HG02852 (cell line): ENCODE measurements around the gene PLAC8L1.

Experiments
- ATAC-seq: cut with Tn5 transposase; IDR thresholded peaks from one replicate; pipeline ENCODE4 v1.9.1; 2021; ENCODE audit warnings: mild to moderate bottlenecking, moderate library complexity; ENCODE audit not compliant: unreplicated experiment

Gene PLAC8L1

DNA sequence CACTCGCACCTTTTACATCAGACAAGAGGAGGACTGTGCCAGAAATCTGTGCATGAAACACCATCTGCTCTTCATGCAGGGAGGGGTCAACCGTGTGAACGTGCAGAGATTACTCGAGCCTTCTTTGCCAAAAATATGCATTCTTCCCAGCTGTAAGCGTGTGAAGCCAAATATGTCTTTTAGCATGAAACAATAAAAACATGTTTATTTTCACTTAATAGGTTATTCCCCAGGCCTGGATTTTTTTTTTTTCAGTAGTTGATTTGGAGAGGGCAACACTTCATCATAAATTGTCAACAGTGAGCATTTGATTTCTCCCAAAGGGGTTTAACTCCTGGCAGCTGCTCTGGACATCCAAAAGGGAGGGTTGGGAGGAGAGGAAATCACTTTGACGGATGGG is 23.8 kb downstream of the PLAC8L1 start:
- ATAC-seq = no peak

DNA sequence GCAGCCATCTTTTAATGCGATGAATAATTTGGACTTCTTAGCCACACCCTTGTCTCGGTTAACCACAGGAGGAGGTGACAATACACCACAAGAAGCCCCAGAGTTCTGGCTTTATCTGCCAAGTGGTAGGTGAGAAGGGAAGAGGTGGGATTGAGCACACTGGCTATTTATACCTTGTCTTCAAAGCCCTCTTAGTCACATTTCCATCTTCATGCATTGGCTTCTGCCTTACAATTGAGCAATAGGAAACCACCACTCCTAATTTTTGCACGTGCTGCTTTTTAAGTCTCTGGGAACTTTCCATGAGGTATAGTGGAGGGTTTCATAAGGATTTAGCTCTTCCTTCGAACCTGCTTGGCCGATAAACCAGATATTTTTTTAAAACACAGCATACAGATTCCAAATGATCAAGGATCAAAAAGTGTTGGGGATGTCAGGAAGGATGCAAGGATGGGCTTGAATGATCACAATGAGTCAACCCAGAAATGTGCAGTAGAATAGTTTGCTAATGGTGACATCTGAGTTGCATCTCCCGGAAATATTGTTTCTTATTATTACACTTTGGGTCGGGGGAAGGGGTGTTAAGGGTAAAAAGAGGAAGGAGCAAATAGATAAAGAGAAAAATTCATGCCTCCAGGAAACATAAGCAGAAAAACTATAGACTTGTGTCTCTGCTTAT is 25.5 kb downstream of the PLAC8L1 start:
- ATAC-seq = no peak

DNA sequence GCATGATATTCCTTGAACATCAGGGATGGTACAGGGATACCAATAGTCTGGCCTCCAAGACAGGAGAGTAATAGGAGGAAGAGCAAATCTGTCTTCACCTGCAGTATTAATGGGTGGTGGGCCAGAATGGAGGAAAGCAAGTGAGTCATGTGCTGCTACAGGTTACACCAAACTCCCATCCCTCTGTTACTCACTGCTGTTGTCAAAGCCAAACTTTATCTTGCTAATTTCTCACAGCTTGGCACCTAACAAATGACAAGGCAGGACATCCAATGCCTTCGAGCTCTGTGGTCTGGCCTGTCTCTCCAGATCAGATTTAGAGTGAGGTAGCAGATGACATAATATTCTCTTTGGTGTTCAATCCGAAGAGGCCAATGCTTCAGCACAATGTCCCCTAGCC is 26.8 kb downstream of the PLAC8L1 start:
- ATAC-seq = no peak

DNA sequence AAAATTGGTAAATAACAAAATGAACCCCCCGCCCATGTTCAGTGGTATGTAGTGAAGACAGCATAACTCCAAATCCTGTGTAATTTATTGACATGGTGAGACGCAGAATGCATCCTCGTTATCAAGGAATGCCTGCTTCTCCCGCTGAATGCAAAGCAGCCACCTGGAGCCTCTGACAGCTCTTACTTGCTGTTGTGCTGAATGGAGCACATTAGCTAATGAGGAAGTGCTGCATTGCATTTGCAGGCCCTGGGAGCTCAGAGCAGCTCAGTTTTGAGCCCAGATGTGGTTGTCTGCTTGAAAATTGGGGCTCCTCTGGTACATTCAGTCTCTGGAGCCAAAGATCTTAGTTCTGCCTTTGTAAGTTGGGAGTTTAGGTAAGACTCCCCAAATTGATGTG is 28.9 kb downstream of the PLAC8L1 start:
- ATAC-seq = no peak

DNA sequence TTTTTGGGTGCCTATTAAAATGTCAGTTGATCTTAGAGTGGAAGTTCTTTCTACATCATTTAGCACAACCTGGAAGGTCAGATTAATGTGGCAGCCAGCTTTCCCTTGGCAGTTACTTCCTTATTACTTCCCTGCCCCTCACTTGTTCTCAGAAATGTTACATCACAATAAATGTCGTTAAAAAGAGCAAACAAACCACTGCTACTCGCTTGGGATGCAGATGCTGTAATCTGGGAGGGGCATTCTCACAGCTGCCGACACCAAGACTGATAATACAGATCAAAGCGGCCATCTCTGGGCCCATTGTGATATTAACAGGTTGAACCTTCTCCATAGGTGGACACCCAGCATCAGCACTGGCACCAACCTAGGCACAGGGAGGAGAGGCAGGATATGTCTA is 29.3 kb downstream of the PLAC8L1 start:
- ATAC-seq = no peak

DNA sequence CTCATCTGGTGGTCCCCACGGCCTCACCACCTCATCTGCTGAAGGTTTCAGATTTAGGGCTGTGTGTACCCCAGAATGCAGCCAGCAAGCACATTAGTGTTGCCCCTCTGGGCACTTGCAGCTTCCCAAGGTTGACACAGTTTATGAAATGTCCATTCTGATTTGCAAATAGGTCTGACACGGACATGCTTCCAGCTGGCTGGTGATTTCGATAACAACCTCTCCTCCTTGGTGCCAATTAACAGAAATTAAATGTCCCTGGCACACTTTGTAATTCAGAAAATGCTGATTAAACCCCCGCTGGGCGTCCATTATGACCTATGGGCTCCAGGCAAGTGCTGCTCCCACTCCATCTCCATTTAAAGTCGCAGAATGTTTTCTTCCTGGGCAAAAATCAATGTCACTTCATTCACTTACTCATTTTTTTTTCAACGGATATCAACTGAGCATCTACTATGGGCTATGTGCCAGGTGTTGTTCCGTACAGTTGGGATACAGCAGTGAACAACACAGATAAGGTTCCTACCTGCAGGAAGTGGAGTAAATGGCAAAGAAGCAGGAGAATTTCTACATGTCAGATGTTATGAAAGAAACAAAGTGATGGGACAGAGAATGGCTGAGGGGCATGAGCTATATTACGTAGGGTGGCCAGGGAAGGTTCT is 32.0 kb downstream of the PLAC8L1 start:
- no peak for ATAC-seq

DNA sequence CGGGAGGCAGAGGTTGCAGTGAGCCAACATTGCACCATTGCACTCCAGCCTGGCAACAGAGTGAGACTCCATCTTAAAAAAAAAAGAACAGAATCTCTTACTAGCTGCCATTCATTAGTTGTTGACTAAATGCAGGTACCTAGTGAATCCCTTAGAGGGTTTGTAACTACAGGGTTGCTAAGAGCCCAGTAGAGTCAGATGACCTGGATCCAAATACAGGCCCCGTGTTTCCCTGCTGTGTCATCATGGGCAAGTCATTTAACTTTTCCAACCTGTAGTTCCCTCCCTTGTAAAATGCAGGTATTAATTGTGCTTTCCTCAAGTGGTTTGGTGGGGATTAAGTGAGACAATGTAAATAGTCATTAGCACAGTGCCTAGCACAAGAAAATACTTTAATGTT is 32.8 kb downstream of the PLAC8L1 start:
- no peak for ATAC-seq

DNA sequence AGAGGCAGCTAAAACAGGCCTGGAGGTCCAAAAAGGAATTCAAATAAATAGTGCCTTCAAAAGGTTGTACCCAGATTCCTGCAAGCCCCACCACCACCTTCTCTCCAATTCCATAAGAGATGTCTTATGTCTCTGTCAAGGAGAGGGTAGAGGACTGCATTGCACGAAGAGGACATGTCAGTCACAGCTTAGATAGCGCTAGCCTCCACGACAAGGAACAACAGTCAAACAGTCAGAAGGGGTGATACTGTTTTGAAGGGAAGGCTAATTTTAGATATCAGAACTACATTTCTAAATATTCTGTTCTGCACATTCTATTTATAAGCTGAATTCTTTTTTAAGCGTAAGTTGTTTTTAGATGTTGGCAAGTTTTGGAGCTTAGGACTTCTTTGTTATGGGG is 34.2 kb downstream of the PLAC8L1 start:
- ATAC-seq = no peak

DNA sequence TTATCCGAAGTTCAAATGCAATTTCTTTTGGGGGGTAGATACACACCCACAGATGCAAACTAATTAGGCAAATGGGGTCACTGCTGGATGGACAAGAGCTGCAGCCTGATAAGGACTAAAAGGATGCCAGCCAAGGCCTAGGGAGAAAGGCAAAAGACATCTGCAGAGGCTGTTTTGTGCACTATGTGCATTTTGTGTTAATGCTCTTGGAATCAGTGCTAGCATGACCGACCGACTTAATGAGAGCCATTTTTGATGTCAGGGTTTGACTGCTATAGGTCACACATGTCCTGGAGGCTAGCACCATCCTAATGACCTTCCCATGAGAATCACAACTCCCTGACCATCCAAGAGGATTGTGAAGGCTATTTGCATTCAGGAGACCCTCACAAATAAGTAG is 34.6 kb downstream of the PLAC8L1 start:
- no peak for ATAC-seq

DNA sequence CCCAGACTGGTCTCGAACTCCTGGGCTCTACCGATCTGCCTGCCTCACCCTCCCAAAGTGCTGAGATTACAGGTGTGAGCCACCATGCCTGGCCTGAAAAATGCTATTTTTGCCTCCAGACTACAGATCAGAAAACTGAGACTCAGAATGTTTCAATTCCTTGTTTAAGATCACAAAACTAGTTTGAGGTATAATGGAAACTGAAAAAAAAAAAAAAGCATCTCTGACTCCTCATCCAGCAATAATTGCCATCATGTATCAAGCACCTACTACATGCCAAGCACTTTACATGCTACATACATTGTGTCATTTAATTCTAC is 35.6 kb downstream of the PLAC8L1 start:
- peak; percentile 43 for ATAC-seq

DNA sequence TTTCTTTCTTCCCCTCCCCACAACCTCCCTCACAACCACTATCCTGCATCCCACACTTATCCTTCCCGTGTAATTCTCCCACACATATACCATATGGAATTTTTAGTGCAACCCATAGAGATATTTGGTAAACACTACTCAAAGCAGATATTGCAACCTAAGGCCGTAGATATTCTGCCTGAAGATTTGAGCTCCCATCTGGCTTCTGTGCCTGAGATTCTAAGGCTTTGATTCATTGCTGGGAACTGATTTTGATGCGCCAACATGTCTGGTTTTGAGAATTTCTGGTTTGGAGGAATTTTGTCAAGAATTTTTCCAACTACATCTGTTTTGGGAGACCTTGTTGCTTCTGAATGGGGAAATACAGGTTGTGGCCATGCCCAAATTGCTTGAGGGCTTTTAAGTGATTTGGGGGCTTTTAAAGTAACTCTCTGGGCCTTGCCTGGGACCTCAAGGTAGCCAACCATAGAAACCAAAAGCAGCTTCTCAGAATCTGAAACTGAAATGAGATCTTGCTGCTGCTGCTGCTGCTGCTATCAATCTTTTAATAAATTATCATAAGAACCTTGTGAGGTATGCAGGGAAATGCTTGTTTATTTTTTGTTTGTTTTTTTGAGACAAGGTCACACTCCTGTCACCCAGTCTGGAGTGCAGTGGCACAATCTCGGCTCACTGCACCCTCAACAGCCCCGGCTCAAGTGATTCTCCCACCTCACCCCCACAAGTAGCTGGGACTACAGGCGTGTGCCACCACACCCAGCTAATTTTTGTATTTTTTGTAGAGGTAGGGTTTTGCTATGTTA is 36.2 kb downstream of the PLAC8L1 start:
- peak; percentile 58 for ATAC-seq

DNA sequence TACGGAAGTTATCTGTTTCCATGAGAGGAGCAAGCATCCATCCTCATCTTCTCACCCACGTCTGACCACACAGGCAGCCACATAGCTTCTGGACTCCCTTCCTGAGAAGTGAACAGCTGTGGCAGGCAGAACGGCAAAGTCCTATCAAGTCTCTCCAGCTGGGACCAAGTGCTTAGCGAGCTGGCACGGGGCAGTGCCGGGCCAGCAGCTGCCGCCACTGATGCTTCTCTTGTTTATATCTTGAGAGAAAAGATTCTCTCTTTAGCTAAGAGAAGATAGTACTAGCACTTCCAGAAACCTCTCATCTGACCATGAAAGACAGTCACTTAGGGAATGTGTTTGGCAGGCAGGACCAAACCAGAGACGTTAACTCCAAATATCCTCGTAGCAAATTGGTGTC is 37.2 kb downstream of the PLAC8L1 start:
- no peak for ATAC-seq

DNA sequence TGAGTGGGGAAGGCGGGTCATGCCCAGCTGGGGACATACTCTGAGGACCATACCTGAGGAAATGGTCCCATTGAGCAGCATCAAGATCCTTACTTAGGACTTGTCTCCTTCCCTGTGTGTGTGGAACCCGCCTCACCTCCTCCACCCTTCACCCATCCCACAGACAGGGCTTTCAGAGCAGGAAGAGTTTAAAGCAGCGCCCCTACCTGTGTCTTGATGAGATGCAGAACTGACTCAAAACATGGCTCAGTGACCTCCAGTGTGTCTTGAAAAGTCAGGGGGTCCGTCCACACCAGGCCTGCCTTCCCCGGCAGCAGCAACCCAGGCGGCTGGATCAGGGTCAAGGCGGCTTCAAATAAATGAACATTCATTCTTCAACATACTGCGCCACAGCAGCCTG is 38.4 kb downstream of the PLAC8L1 start:
- ATAC-seq = no peak

DNA sequence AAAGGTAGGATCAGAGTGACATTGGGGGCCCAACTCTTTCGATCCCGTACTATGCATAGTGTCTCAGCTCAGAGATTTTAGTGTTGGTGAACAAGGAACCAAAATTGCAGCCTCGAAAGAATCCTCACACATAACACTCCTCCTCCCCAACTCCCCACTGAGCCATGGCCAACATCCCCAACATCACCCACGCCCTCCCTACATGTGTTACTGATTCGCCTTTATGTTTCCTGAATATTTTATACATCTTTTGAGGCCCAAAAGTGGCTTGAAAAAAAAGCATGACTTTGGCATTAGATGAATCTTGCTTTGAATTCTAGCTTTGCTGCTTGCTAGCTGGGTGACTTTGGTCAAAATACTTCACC is 45.2 kb downstream of the PLAC8L1 start:
- no peak for ATAC-seq

DNA sequence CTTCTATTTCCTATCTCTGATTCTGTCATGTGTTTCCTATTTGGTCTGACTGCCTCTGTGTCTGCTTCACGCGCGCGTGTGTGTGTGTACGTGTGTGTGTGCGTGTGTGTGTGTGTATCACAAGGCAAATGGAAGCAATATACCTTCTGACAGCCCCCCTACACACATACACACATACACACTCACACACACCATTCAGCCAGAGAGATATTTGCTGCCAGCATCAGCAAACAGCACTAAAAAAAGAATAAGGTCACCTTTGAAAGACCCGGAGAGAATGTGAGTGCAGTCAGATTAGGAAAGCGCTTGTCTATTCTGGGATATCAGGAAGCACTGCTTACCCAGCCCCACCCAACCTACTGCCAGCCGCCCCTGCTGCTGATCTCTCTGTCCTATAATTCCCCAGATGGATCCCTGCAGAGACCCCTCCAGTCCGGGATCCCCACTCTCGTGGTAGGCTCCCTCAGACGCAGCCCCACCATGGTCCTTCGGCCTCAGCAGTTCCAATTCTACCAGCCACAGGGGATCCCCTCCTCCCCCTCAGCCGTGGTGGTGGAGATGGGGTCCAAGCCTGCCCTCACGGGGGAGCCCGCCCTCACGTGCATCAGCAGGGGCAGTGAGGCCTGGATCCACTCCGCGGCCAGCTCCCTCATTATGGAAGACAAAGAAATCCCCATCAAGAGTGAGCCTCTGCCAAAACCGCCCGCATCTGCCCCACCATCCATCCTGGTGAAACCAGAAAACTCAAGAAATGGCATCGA is 45.7 kb downstream of the PLAC8L1 start:
- ATAC-seq = no peak

DNA sequence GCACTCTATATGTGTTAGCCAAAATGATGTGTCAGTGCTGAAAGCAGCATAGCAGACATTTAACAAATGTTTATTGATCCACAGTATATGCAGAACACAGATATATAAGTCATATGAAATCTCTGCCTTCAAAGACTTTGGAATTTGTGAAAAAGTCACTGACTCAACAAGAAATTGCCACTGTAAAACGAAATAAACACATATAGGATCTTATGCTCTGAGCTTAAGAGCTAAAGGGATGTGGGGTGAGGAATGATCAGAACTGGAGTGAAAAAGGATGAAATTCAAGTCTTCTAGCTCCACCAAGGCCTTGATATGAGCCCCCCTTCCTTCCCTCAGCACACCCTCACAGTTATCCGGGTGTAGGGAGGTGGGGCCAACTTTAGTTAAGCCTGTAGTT is 49.9 kb downstream of the PLAC8L1 start:
- no peak for ATAC-seq

DNA sequence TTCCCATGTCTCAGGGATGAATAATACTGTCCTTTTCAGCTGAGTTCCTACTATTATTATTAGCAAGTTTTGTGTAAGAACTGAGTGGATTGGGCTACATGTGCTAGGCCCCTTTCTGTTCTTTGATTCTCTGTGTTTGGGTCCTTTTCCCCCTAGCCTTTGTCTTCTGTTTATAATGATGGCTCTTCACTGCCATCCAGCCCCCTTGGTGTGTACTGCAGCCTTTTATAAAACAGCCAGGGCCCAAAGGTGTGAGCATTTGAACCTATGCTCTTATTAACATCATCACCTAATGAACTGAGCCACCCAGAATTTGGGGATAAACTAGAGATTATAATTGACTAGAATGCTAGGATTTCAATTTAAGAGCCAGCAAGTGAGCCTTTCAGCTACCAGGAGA is 52.6 kb downstream of the PLAC8L1 start:
- ATAC-seq = peak; percentile 61

DNA sequence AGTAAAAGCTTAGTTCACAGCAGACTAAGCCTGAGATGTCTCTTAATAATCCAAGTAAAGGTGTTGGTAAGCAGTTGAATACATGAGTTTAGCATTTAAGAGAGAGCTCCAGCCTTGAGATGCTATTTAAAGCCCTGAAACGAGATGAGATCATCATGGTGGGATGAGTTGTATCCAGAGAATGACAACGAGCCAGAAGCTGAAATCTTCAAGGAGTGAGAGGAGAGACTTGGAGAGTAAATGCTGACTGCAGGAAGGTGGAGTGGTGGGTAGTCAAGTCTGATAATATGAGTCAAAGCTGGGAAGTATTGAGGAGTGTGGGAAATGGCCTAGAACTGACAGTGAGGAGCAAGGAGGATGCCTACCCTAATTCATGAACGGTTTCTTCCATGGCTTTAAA is 53.7 kb downstream of the PLAC8L1 start:
- ATAC-seq = no peak

DNA sequence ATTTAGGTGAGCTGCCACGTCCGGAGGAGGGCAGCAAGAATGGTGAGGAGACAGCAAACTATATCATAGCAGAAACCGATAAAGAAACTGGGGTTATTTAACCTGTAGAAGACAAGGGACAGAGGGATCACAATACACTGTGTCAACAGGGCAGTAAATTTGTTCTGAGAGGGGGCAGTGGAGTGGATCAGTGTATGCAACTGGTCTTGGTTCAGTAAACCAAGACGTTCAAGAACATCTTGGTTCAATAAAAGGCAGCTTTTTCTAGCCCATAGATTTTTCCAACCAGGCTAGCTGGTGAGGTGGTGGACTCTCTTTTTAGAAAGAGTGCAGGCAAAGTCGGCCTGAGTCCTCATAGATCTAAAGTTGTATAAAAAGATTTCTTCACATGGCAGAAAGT is 55.3 kb downstream of the PLAC8L1 start:
- no peak for ATAC-seq

DNA sequence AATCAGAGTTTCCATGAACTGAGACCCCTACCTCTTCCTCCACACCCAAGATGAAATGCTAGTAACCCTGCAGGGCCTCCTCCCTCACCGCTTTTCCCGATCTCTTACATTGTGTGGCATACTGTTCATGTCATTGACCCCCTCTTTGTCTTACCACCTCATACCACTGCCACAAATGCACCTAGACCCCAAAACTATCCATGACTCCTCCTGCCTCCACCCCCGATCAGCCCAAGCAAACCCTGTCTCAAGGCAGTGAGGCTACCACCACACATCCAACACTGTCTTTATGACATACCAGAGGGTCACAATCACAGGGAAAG is 55.7 kb downstream of the PLAC8L1 start:
- no peak for ATAC-seq

DNA sequence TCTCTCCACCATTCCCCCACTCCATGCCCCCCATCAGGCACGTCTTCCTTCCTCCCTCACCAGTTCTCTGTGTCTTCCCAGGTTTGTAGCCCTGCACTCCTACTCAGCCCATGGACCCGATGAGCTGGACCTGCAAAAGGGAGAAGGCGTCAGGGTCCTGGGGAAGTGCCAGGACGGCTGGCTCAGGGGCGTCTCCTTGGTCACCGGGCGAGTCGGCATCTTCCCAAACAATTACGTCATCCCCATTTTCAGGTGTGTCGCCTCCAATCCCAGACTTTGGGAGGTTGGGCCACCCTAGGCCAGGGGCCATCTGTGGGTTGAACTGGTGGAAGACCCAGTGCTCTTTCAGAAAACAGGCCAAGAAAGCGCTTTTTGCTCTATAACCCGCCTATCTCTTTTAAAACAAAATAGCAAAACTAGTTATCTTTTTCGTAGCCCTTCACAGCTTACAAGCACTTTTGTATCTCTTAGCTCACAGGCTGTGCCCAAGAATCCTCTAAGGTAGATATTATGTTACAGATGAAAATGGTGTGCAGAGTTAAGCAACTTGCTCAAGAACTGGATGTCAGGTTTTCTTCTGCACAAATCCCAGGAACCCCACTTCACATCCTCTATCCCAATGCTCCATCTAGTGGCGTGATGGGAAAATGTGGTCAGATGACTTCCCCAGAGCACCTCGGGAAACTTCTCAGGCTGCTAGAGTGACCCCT is 56.2 kb downstream of the PLAC8L1 start:
- ATAC-seq = no peak
